Lower leg skin (tissue), 4 donors: ENCODE data around the gene SYTL1. TPM values are rescaled to one million over a fixed set of nuclear protein-coding genes. Genes with fewer than 3 reads are reported as not detected.

Source experiments
- DNase-seq, 2 donors: peaks; one replicate each; pipeline ENCODE4 v3.0.0-alpha.2; 2019; ENCODE audit warnings: low spot score in 2 of 2
- H3K4me3 ChIP-seq: fragments of 200-600 bp; sonication (generic); 2 replicates; pipeline ENCODE4 v1.5.1; 2017; ENCODE audit warnings: mild to moderate bottlenecking, low read depth; ENCODE audit not compliant: poor library complexity, severe bottlenecking
- CTCF ChIP-seq, 3 donors: fragments of 450-650 bp; IDR thresholded peaks; one replicate each; pipeline ENCODE4 v1.5.1; 2016; ENCODE audit warnings: antibody characterized with exemption in 3 of 3, mild to moderate bottlenecking in 3 of 3, moderate library complexity in 2 of 3
- POLR2A ChIP-seq, 2 donors: fragments of 450-650 bp; IDR thresholded peaks; one replicate each; pipeline ENCODE4 v1.6.1; 2016 to 2017; ENCODE audit warnings: antibody characterized with exemption in 2 of 2, mild to moderate bottlenecking in 1 of 2, moderate library complexity in 1 of 2
- WGBS, 2 donors: methylation state at CpG; one replicate each; pipeline ENCODE4 v1.1.5; 2018; 5-methylcytosine and 5-hydroxymethylcytosine counted together
- intact Hi-C: fragments of 100-400 bp; cut with DNase I; formaldehyde crosslinking; loops from one replicate; pipeline ENCODE4 v1.15.0; 2023; ENCODE audit warnings: low total_unique reads
- total RNA-seq, 4 donors: library from RNA; depleted of rRNA; stranded (reverse); fragments of >200 nt; gene quantifications; one replicate each; pipeline ENCODE4 v1.1.0, GENCODE V29; 2016

The SYTL1 gene
- total RNA-seq, 4 donors from 2014 or later: 183 to 231 (median 219) TPM

GRCh38 chr1:27356277-27356618, 14.4 kb downstream of the SYTL1 start:
- intact Hi-C loops: no loop called here
- no peak for TF ChIP-seq CTCF (IDR thresholded peaks at IDR 0.05)
- TF ChIP-seq POLR2A (IDR thresholded peaks at IDR 0.05): no peak
- 92 to 93% methylated on average over 12 to 13 of the region's 13 CpGs for WGBS, 2 donors
- H3K4me3 ChIP-seq: no peak overlapping the region
- no peak for DNase-seq

- DNase-seq: no peak
- WGBS, 2 donors: 51 to 62% methylated on average over 27 to 36 of the region's 37 CpGs
- intact Hi-C loops: no loop called here
- no peak for TF ChIP-seq POLR2A (IDR thresholded peaks at IDR 0.05)
- no peak for TF ChIP-seq CTCF (IDR thresholded peaks at IDR 0.05)
- H3K4me3 ChIP-seq: no peak overlapping the region
Measured at GRCh38 chr1:27356619-27357280, 14.9 kb downstream of the SYTL1 start.

- peak in 2 of 3 donors; percentile 7 to 96 for TF ChIP-seq CTCF (IDR thresholded peaks at IDR 0.05)
- TF ChIP-seq POLR2A (IDR thresholded peaks at IDR 0.05): no peak
- intact Hi-C loops: no loop called here
- WGBS, 2 donors: 27 to 43% methylated on average over 19 to 38 of the region's 40 CpGs
- DNase-seq: peak in 1 of 2 donors; percentile 95
- H3K4me3 ChIP-seq: no peak overlapping the region
Measured at GRCh38 chr1:27357281-27358037, 15.6 kb downstream of the SYTL1 start.

- H3K4me3 ChIP-seq: no peak overlapping the region
- intact Hi-C loops: no loop called here
- 86 to 95% methylated on average over 19 to 21 of the region's 21 CpGs for WGBS, 2 donors
- peak in 1 of 2 donors; percentile 82 for DNase-seq
- TF ChIP-seq CTCF (IDR thresholded peaks at IDR 0.05) (no peak), POLR2A (IDR thresholded peaks at IDR 0.05) (no peak)
Measured at GRCh38 chr1:27358038-27358927, 16.5 kb downstream of the SYTL1 start.

- TF ChIP-seq POLR2A (IDR thresholded peaks at IDR 0.05) (no peak), CTCF (IDR thresholded peaks at IDR 0.05) (no peak)
- no peak overlapping the region for H3K4me3 ChIP-seq
- intact Hi-C loops: no loop called here
- WGBS, 2 donors: 90 to 92% methylated on average over 5 of the region's 5 CpGs
- DNase-seq: no peak
Measured at GRCh38 chr1:27358928-27359313, 17.1 kb downstream of the SYTL1 start.
